ENCODE results near the gene CNKSR1. TPM values are rescaled to one million over a fixed set of nuclear protein-coding genes. Genes with fewer than 3 reads are reported as not detected.

CNKSR1 gene
- total and polyA plus RNA-seq, 2 of the 4 experiments (the other 2 are of a cell fraction), result 0.43 TPM; not detected in 1

DNA sequence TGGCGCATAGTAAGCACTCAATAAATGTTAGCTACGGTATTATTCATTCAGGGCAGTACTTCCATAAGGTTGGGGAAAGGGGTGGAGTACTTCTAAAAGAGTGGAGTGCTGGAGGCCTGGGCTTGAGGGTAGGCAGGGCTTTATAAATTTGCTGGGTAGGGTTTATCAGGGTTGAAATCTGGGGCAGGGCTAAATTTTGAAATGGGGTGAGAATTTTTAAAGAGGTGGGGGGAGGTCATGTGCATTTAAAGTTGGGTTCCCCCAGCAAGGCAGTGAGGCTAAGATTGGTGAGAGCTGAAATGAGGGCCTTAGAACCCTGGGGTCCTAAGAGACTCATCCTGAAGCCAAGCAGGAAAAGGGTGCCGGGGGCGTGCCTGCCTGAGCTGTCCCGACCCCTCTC is 23.1 kb downstream of the CNKSR1 start:
- Histone ChIP-seq H4K91ac (ENCODE audit: insufficient read depth, low read depth, low read length) (no peak overlapping the region), H2BK5ac (ENCODE audit: low read depth, low read length, poor library complexity, severe bottlenecking) (no peak overlapping the region), H4K8ac (ENCODE audit: low read depth in 2 of 2, low read length in 2 of 2) (no peak overlapping the region), H2AFZ (replicated peaks; ENCODE audit: low read length, poor library complexity) (peak overlapping the region; percentile 8), H3K36me3 (ENCODE audit: control insufficient read depth, insufficient read depth, low read length) (no peaks in the 10 kb centered on the region), H4K20me1 (ENCODE audit: insufficient read depth, low read length) (no peaks in the 10 kb centered on the region), H3K56ac (ENCODE audit: extremely low read depth, insufficient read depth, low read length) (no peak overlapping the region), H3K4me3 (ENCODE audit: insufficient read depth, low read depth, low read length) (no peak overlapping the region), H3K9me1 (ENCODE audit: insufficient read depth, low read length) (no peaks in the 10 kb centered on the region), H2AK9ac (replicated peaks; ENCODE audit: low read depth, low read length, poor library complexity) (no peak overlapping the region), H3K27me3 (ENCODE audit: control insufficient read depth, insufficient read depth, low read length) (peaks cover 56% of the 10 kb centered on the region), H2AK5ac (ENCODE audit: low read depth, low read length) (no peak overlapping the region), H3K79me1 (ENCODE audit: low read depth in 1 of 2, low read length in 2 of 2) (no peaks in the 10 kb centered on the region), H3K9ac (ENCODE audit: low read depth, low read length) (no peak overlapping the region), H2BK20ac (ENCODE audit: low read depth, low read length) (no peak overlapping the region), H2BK120ac (ENCODE audit: low read depth, low read length) (no peak overlapping the region), H3K4me2 (ENCODE audit: low read depth, low read length) (no peak overlapping the region), H3K4me1 (ENCODE audit: control insufficient read depth, insufficient read depth, low read length) (no peaks in the 10 kb centered on the region), H3K18ac (ENCODE audit: low read depth, low read length) (no peak overlapping the region), H3K9me3 (ENCODE audit: control insufficient read depth, insufficient read depth, low read length) (no peaks in the 10 kb centered on the region), H3K14ac (replicated peaks; ENCODE audit: low read depth, low read length) (no peak overlapping the region), H2BK15ac (ENCODE audit: low read depth, low read length) (no peak overlapping the region), H3K4ac (ENCODE audit: low read depth, low read length) (no peak overlapping the region), H3K23ac (ENCODE audit: low read depth, low read length) (no peak overlapping the region), H4K5ac (ENCODE audit: low read depth, low read length) (no peak overlapping the region), H3K27ac (ENCODE audit: insufficient read depth, low read length) (no peak overlapping the region)
- 85% methylated on average over 2 of the region's 5 CpGs; no CpG with 5 or more reads in 1 of the 2 experiments for WGBS, 2 experiments (ENCODE audit: extremely low coverage in 2 of 2, insufficient read length in 1 of 2)
- dilution Hi-C loops (cut with HindIII; ENCODE audit: low sequenced_read_pairs, unreplicated experiment), result no loop called here
- no TSS peak for BruUV-seq (replicated peaks)
- in situ Hi-C loops (cut with MboI; ENCODE audit: low sequenced_read_pairs), result no loop called here
- no peak for TF ChIP-seq RFX5 (IDR thresholded peaks at IDR 0.05; ENCODE audit: low read depth, low read length)
- TF ChIP-seq, protein P1, sequence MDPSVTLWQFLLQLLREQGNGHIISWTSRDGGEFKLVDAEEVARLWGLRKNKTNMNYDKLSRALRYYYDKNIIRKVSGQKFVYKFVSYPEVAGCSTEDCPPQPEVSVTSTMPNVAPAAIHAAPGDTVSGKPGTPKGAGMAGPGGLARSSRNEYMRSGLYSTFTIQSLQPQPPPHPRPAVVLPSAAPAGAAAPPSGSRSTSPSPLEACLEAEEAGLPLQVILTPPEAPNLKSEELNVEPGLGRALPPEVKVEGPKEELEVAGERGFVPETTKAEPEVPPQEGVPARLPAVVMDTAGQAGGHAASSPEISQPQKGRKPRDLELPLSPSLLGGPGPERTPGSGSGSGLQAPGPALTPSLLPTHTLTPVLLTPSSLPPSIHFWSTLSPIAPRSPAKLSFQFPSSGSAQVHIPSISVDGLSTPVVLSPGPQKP (IDR thresholded peaks at IDR 0.05; ENCODE audit: borderline replicate concordance, low read depth, low read length), result no peak
- no peak for TF ChIP-seq MAFK (IDR thresholded peaks at IDR 0.05; ENCODE audit: low read depth, low read length)
- TF ChIP-seq RAD21 (IDR thresholded peaks at IDR 0.05; ENCODE audit: low read length), result no peak
- no peak for TF ChIP-seq BHLHE40 (IDR thresholded peaks at IDR 0.05; ENCODE audit: low read depth, low read length)
- no peak for TF ChIP-seq USF2 (IDR thresholded peaks at IDR 0.05; ENCODE audit: low read depth, low read length)
- ChIA-PET CTCF (no interaction called here), POLR2A (ENCODE audit: unreplicated experiment) (no interaction called here)
- no peak for ATAC-seq (ENCODE audit: low read depth)
- intact Hi-C loops (cut with micrococcal nuclease), result no loop called here
- no peak for DNase-seq

Data from IMR-90 (cell line).